HG02970 (cell line): ENCODE measurements around the gene ITGB3.

ENCODE experiments used
- ATAC-seq: cut with Tn5 transposase; IDR thresholded peaks from one replicate; pipeline ENCODE4 v1.9.1; 2021; ENCODE audit warnings: mild to moderate bottlenecking, moderate library complexity, moderate number of reproducible peaks; ENCODE audit not compliant: unreplicated experiment, low FRiP score

Gene ITGB3

GRCh38 chr17:47324224-47325020 lies 70.8 kb downstream of the ITGB3 start:
- peak; percentile 18 for ATAC-seq

DNA sequence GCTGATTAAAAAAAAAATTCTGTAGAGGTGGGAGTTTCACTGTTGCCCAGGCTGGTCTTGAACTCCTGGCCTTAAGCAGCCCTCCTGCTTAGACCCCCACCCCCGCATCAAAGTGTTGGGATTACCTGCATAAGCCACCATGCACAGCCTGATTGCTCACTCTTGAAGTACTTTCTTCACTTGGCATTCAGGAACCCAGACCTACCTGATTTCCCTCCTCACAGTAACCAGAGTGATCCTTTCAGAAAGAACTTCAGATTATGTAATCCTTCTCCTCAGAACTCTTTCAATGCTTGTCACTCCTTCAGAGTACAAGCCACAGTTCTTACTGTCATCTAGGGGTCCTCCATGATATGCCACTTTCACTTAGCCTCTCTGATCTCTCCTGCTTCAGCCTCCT lies 71.5 kb downstream of the ITGB3 start:
- no peak for ATAC-seq

- no peak for ATAC-seq
These were observed 76.9 kb downstream of the ITGB3 start for GRCh38 chr17:47330548-47330947.

DNA sequence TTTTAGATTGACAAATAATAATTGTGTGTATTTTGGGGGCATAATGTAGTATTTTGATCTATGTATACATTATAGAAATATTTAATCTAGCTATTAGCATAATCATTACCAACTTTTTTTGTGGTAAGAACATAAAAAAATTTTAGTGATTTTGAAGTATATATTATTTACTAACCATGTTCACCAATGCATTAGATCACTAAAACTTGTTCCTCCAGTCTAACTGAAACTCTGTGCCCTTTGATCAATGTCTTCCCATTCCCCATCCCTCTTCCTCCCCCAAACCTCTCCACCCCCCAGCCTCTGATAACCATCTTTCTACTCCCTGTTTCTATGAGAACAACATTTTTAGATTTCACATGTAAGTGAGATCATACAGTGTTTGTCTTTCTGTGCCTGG lies 78.7 kb downstream of the ITGB3 start:
- ATAC-seq = no peak

DNA sequence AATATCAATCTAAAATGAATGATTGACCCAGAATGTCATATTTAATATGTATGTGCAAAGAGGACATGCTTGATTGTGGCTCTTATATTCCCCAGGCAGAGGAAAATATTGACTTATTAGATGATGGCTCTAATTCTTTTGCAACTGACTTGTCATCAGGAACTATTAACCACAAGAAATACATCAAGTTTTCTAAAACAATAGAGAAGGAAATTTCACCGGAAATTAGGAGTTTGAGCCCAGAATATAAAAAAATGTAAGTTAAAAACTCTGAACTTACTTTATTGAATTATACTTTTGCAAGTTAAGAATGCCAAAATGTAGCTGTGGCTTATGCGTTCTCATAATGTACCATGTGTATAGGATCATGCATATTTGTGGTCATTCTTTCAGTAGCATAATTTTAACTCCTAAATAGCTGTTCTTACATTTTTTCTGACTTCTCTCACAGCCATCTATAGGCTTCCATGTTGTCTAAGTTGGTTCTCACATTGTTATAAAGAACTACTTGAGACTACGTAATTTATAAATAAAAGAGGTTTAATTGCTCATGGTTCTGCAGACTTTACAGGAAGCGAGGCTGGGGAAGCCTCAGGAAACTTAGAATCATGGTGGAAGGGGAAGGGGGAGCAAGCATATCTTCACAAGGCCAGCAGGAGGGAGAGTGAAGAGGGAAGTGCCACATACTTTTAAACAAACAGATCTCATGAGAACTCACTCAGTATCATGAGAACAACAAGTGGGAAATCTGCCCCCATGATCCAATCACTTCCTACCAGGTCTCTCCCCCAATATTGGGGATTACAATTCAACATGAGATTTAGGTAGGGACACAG lies 81.7 kb downstream of the ITGB3 start:
- no peak for ATAC-seq

- no peak for ATAC-seq
These were observed 84.4 kb downstream of the ITGB3 start for GRCh38 chr17:47338026-47338425.

DNA sequence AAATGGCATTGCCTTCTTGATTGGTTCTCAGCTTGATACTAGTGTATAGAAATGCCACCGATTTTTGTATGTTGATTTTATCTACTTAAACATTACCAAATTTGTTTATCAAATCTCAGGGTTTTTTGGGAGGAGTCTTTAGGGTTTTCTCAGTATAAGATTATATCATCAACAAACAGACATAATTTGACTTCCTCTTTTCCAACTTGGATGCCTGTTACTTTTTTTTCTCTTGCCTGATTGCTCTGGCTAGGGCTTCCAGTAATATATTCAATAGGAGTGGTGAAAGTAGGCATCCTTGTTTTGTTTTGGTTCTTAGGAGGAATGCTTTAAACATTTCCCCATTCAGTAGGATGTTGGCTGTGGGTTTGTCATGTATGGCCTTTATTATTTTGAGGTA lies 99.2 kb downstream of the ITGB3 start:
- no peak for ATAC-seq

GRCh38 chr17:47358652-47359051 lies 105.0 kb downstream of the ITGB3 start:
- ATAC-seq = no peak
